ENCODE measurements around the gene TWF2.

The TWF2 gene

DNA sequence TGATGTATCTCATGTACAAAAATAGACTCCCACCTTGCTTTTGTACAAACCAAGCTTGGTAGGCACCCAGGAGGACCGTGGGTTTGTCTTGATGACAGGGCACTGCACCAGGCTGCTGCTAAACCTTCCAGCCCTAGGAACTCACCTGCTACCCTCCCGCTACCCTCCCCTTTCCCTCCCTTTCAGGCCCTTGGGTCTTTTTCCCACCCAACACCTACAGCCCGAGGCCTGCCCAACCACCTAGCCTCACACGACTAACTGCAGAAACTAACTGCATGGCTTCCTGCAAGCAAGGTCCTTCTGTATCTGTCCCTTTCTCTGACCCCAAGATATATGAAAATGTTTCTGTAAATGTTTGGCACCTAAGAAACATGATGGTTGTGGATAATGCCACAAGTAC is 17.7 kb upstream of the TWF2 start:
- Histone ChIP-seq H3K9me3 (ENCODE audit: insufficient read depth, low read length) (no peaks in the 10 kb centered on the region), H3K9ac (ENCODE audit: insufficient read length, low read depth) (no peak overlapping the region), H3K4me3 (ENCODE audit: insufficient read length, low read depth) (no peak overlapping the region), H3K36me3 (ENCODE audit: insufficient read depth, insufficient read length, low read length) (peaks cover 95% of the 10 kb centered on the region), H3K4me1 (ENCODE audit: insufficient read depth, insufficient read length) (no peaks in the 10 kb centered on the region), H3K27me3 (ENCODE audit: insufficient read depth, insufficient read length) (no peaks in the 10 kb centered on the region)
- no peak for TF ChIP-seq ZNF274 (IDR thresholded peaks at IDR 0.05; ENCODE audit: low read depth, low read length)
- no peak for TF ChIP-seq SUZ12 (IDR thresholded peaks at IDR 0.05; ENCODE audit: extremely low read depth, insufficient read depth, insufficient read length)
- no peak for DNase-seq (ENCODE audit: low read depth, low spot score)

GRCh38 chr3:52256159-52256558 is 17.2 kb upstream of the TWF2 start:
- DNase-seq (ENCODE audit: low read depth, low spot score): no peak
- no peaks in the 10 kb centered on the region for H3K4me1 ChIP-seq (ENCODE audit: insufficient read depth, insufficient read length)
- H3K27me3 ChIP-seq (ENCODE audit: insufficient read depth, insufficient read length): no peaks in the 10 kb centered on the region
- TF ChIP-seq YY1 (IDR thresholded peaks at IDR 0.05; ENCODE audit: insufficient read depth, insufficient read length) (no peak), SUZ12 (IDR thresholded peaks at IDR 0.05; ENCODE audit: extremely low read depth, insufficient read depth, insufficient read length) (no peak), ZNF274 (IDR thresholded peaks at IDR 0.05; ENCODE audit: low read depth, low read length) (no peak)
- no peaks in the 10 kb centered on the region for H3K9me3 ChIP-seq (ENCODE audit: insufficient read depth, low read length)
- H3K9ac ChIP-seq (ENCODE audit: insufficient read length, low read depth): no peak overlapping the region
- H3K4me3 ChIP-seq (ENCODE audit: insufficient read length, low read depth): no peak overlapping the region
- H3K36me3 ChIP-seq (ENCODE audit: insufficient read depth, insufficient read length, low read length): peaks cover 94% of the 10 kb centered on the region

DNA sequence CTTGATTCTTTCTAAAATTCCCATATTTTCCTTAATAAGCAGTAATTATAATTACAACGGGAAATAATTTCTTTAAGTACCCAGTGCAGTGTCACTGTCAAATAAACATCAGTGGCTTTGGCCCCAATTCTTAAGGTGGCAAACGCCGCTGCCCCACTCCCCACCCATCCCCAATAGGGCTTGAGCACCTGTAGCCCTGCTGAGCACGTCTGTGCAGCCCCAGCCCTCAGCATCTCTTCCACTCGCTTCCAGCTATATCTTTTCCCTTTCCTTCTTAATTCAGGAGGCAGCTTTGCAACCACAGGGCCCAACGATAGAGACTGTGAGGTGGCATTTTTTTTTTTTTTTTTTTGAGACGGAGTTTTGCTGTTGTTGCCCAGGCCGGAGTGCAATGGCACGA is 15.7 kb upstream of the TWF2 start:
- no peak for DNase-seq (ENCODE audit: low read depth, low spot score)
- peaks cover 95% of the 10 kb centered on the region for H3K36me3 ChIP-seq (ENCODE audit: insufficient read depth, insufficient read length, low read length)
- no peaks in the 10 kb centered on the region for H3K9me3 ChIP-seq (ENCODE audit: insufficient read depth, low read length)
- no peak overlapping the region for H3K9ac ChIP-seq (ENCODE audit: insufficient read length, low read depth)
- no peaks in the 10 kb centered on the region for H3K27me3 ChIP-seq (ENCODE audit: insufficient read depth, insufficient read length)
- H3K4me3 ChIP-seq (ENCODE audit: insufficient read length, low read depth): no peak overlapping the region
- TF ChIP-seq ZNF274 (IDR thresholded peaks at IDR 0.05; ENCODE audit: low read depth, low read length) (no peak), YY1 (IDR thresholded peaks at IDR 0.05; ENCODE audit: insufficient read depth, insufficient read length) (no peak), SUZ12 (IDR thresholded peaks at IDR 0.05; ENCODE audit: extremely low read depth, insufficient read depth, insufficient read length) (no peak)
- no peaks in the 10 kb centered on the region for H3K4me1 ChIP-seq (ENCODE audit: insufficient read depth, insufficient read length)

- no peak overlapping the region for H3K4me3 ChIP-seq (ENCODE audit: insufficient read length, low read depth)
Measured at GRCh38 chr3:52253314-52254304, 14.7 kb upstream of the TWF2 start.

DNA sequence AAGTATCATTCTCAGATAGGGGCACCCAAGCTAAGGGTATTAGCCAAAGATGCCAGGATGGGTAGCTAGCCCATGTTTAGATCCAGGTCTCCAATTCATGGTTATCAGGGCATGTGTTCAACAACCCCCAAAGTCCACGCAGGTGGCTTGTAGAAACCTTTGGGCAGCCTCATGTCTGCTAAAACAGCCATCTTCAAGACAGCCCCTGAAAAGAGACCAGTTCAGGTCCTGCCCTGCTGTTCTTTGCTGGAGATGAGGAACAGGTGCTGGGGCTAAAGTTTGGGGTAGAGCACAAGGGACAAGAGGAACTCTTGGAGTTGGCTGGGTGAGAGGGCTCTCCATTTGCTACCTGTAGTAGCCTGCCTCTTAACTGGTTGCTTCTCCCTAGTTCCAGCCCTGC is 11.2 kb upstream of the TWF2 start:
- Histone ChIP-seq H3K36me3 (ENCODE audit: insufficient read depth, insufficient read length, low read length) (peaks cover 65% of the 10 kb centered on the region), H3K4me3 (ENCODE audit: insufficient read length, low read depth) (no peak overlapping the region), H3K27me3 (ENCODE audit: insufficient read depth, insufficient read length) (peaks cover 17% of the 10 kb centered on the region), H3K4me1 (ENCODE audit: insufficient read depth, insufficient read length) (peaks cover 14% of the 10 kb centered on the region), H3K9me3 (ENCODE audit: insufficient read depth, low read length) (no peaks in the 10 kb centered on the region), H3K9ac (ENCODE audit: insufficient read length, low read depth) (no peak overlapping the region)
- TF ChIP-seq SUZ12 (IDR thresholded peaks at IDR 0.05; ENCODE audit: extremely low read depth, insufficient read depth, insufficient read length) (no peak), ZNF274 (IDR thresholded peaks at IDR 0.05; ENCODE audit: low read depth, low read length) (no peak), YY1 (IDR thresholded peaks at IDR 0.05; ENCODE audit: insufficient read depth, insufficient read length) (no peak)
- DNase-seq (ENCODE audit: low read depth, low spot score): no peak

More at GRCh38 chr3:52253314-52254304, 14.7 kb upstream of the TWF2 start:
- Histone ChIP-seq H3K27me3 (ENCODE audit: insufficient read depth, insufficient read length) (no peaks in the 10 kb centered on the region), H3K36me3 (ENCODE audit: insufficient read depth, insufficient read length, low read length) (peaks cover 95% of the 10 kb centered on the region), H3K4me1 (ENCODE audit: insufficient read depth, insufficient read length) (no peaks in the 10 kb centered on the region), H3K9me3 (ENCODE audit: insufficient read depth, low read length) (no peaks in the 10 kb centered on the region), H3K9ac (ENCODE audit: insufficient read length, low read depth) (no peak overlapping the region)
- TF ChIP-seq ZNF274 (IDR thresholded peaks at IDR 0.05; ENCODE audit: low read depth, low read length): no peak
- TF ChIP-seq YY1 (IDR thresholded peaks at IDR 0.05; ENCODE audit: insufficient read depth, insufficient read length): no peak
- no peak for TF ChIP-seq SUZ12 (IDR thresholded peaks at IDR 0.05; ENCODE audit: extremely low read depth, insufficient read depth, insufficient read length)
- DNase-seq (ENCODE audit: low read depth, low spot score): no peak

GRCh38 chr3:52249683-52250082 is 10.7 kb upstream of the TWF2 start:
- TF ChIP-seq SUZ12 (IDR thresholded peaks at IDR 0.05; ENCODE audit: extremely low read depth, insufficient read depth, insufficient read length) (no peak), YY1 (IDR thresholded peaks at IDR 0.05; ENCODE audit: insufficient read depth, insufficient read length) (no peak), ZNF274 (IDR thresholded peaks at IDR 0.05; ENCODE audit: low read depth, low read length) (no peak)
- peaks cover 62% of the 10 kb centered on the region for H3K36me3 ChIP-seq (ENCODE audit: insufficient read depth, insufficient read length, low read length)
- no peak for DNase-seq (ENCODE audit: low read depth, low spot score)

GRCh38 chr3:52248816-52249547 is 10.0 kb upstream of the TWF2 start:
- H3K4me1 ChIP-seq (ENCODE audit: insufficient read depth, insufficient read length): peaks cover 19% of the 10 kb centered on the region
- peaks cover 19% of the 10 kb centered on the region for H3K27me3 ChIP-seq (ENCODE audit: insufficient read depth, insufficient read length)
- no peak overlapping the region for H3K4me3 ChIP-seq (ENCODE audit: insufficient read length, low read depth)
- no peak overlapping the region for H3K9ac ChIP-seq (ENCODE audit: insufficient read length, low read depth)
- H3K9me3 ChIP-seq (ENCODE audit: insufficient read depth, low read length): no peaks in the 10 kb centered on the region
- TF ChIP-seq SUZ12 (IDR thresholded peaks at IDR 0.05; ENCODE audit: extremely low read depth, insufficient read depth, insufficient read length): no peak
- TF ChIP-seq ZNF274 (IDR thresholded peaks at IDR 0.05; ENCODE audit: low read depth, low read length): no peak
- no peak for TF ChIP-seq YY1 (IDR thresholded peaks at IDR 0.05; ENCODE audit: insufficient read depth, insufficient read length)
- peaks cover 55% of the 10 kb centered on the region for H3K36me3 ChIP-seq (ENCODE audit: insufficient read depth, insufficient read length, low read length)
- no peak for DNase-seq (ENCODE audit: low read depth, low spot score)

More at GRCh38 chr3:52249683-52250082, 10.7 kb upstream of the TWF2 start:
- Histone ChIP-seq H3K4me3 (ENCODE audit: insufficient read length, low read depth) (no peak overlapping the region), H3K9me3 (ENCODE audit: insufficient read depth, low read length) (no peaks in the 10 kb centered on the region), H3K27me3 (ENCODE audit: insufficient read depth, insufficient read length) (peaks cover 19% of the 10 kb centered on the region), H3K4me1 (ENCODE audit: insufficient read depth, insufficient read length) (peaks cover 18% of the 10 kb centered on the region), H3K9ac (ENCODE audit: insufficient read length, low read depth) (no peak overlapping the region)
